Left lung (tissue), 10 donors: Measurements from ENCODE around the gene CTDSP2. TPM values are rescaled to one million over a fixed set of nuclear protein-coding genes. Genes with fewer than 3 reads are reported as not detected.
"Not testable (repeated sequence)": the region's sequence is repeated elsewhere in the genome, so short reads cannot be mapped to it uniquely, and the experiment has no call there.

Experiments
- ATAC-seq: fragments of 200-7000 bp; cut with Tn5 transposase; one replicate; pipeline ENCODE4 v1.9.1; 2020; ENCODE audit warnings: moderate library complexity
- DNase-seq, 4 donors: peaks; one replicate each; pipeline ENCODE4 v3.0.0-alpha.2; 2013 to 2020
- H3K27ac ChIP-seq, 2 donors: fragments of 200-600 bp; sonication (generic) in 1 of 2; one replicate each; pipeline versions ENCODE4 v1.5.0 to v1.8.0; 2020 to 2021
- H3K27me3 ChIP-seq, 2 donors: fragments of 200-600 bp; sonication (generic) in 1 of 2; one replicate each; pipeline versions ENCODE4 v1.5.0 to v1.8.0; 2020 to 2021
- H3K36me3 ChIP-seq, 2 donors: fragments of 200-600 bp; sonication (generic) in 1 of 2; one replicate each; pipeline versions ENCODE4 v1.5.0 to v1.8.0; 2020 to 2021
- H3K4me1 ChIP-seq, 2 donors: fragments of 200-600 bp; one replicate each; pipeline ENCODE4 v1.8.0; 2021
- H3K4me3 ChIP-seq, 2 donors: fragments of 200-600 bp; sonication (generic) in 1 of 2; one replicate each; pipeline versions ENCODE4 v1.5.0 to v1.8.0; 2020 to 2021; ENCODE audit warnings: mild to moderate bottlenecking in 1 of 2
- H3K9me3 ChIP-seq, 2 donors: fragments of 200-600 bp; sonication (generic) in 1 of 2; one replicate each; pipeline versions ENCODE4 v1.5.0 to v1.8.0; 2020 to 2021
- CTCF ChIP-seq, 2 donors: fragments of 200-600 bp; sonication (generic) in 1 of 2; IDR thresholded peaks; one replicate each; pipeline versions ENCODE4 v1.5.0 to v1.8.0; 2021; ENCODE audit warnings: antibody characterized with exemption in 2 of 2
- intact Hi-C, 2 donors: fragments of 100-400 bp; cut with DNase I; formaldehyde crosslinking; loops; one replicate each; pipeline versions ENCODE4 v1.11.2 to v1.14.2; 2022
- polyA plus RNA-seq, 6 donors: library from polyadenylated mRNA; unstranded; fragments of 120-200 nt; gene quantifications; one replicate each; pipeline ENCODE4 v1.2.1, GENCODE V29; 2013; ENCODE audit not compliant: insufficient read length in 6 of 6
- total RNA-seq, 2 donors: library from RNA; stranded (reverse); fragmentation: NEBNext Ultra II Directional; extraction: Animal tissue kit (Norgen Biotek cat#: 25700); gene quantifications; one replicate each; pipeline ENCODE4 v1.2.1, GENCODE V29; 2021
- donor health status: DM: no; HTN: yes; CAD: no.
- donor health status: DM: no; HTN: no; CAD: no.

The CTDSP2 gene
- total and polyA plus RNA-seq, 8 donors: 179 to 321 (median 283) TPM

- ATAC-seq: peak; percentile 53
These were observed 5.7 kb upstream of the CTDSP2 start for GRCh38 chr12:57852200-57852599.

GRCh38 chr12:57851552-57851951, 5.0 kb upstream of the CTDSP2 start:
- Histone ChIP-seq H3K4me1 (peaks cover 8 to 40% of the 10 kb centered on the region in 2 donors), H3K27me3 (peaks cover 0 to 17% of the 10 kb centered on the region in 2 donors), H3K36me3 (no peaks in the 10 kb centered on the region), H3K27ac (no peak overlapping the region), H3K9me3 (no peaks in the 10 kb centered on the region), H3K4me3 (no peak overlapping the region)
- no peak for DNase-seq
- TF ChIP-seq CTCF (IDR thresholded peaks at IDR 0.05): no peak
- intact Hi-C loops: no loop called here
- no peak for ATAC-seq

More at GRCh38 chr12:57852200-57852599, 5.7 kb upstream of the CTDSP2 start:
- Histone ChIP-seq H3K4me3 (peak overlapping the region; percentile 23 to 33), H3K27me3 (peaks cover 0 to 17% of the 10 kb centered on the region in 2 donors), H3K4me1 (peaks cover 8 to 40% of the 10 kb centered on the region in 2 donors), H3K36me3 (no peaks in the 10 kb centered on the region), H3K9me3 (no peaks in the 10 kb centered on the region), H3K27ac (peak overlapping the region in 1 of 2 donors; percentile 39)
- no peak for DNase-seq
- TF ChIP-seq CTCF (IDR thresholded peaks at IDR 0.05): no peak
- intact Hi-C loops: no loop called here

GRCh38 chr12:57850854-57851430, 4.4 kb upstream of the CTDSP2 start:
- no peaks in the 10 kb centered on the region for H3K36me3 ChIP-seq
- peaks cover 0 to 17% of the 10 kb centered on the region in 2 donors for H3K27me3 ChIP-seq
- peaks cover 8 to 40% of the 10 kb centered on the region in 2 donors for H3K4me1 ChIP-seq
- H3K9me3 ChIP-seq: no peaks in the 10 kb centered on the region
- H3K27ac ChIP-seq: no peak overlapping the region
- H3K4me3 ChIP-seq: no peak overlapping the region
- TF ChIP-seq CTCF (IDR thresholded peaks at IDR 0.05): no peak
- intact Hi-C loops: no loop called here
- ATAC-seq: no peak
- DNase-seq: no peak

GRCh38 chr12:57849447-57849846, 2.9 kb upstream of the CTDSP2 start:
- H3K27ac ChIP-seq, H3K36me3 ChIP-seq, H3K4me3 ChIP-seq, DNase-seq, H3K9me3 ChIP-seq, ATAC-seq, intact Hi-C loops: not testable (repeated sequence)
- Histone ChIP-seq H3K27me3 (peaks cover 0 to 17% of the 10 kb centered on the region in 2 donors), H3K4me1 (peaks cover 8 to 37% of the 10 kb centered on the region in 2 donors)

- Histone ChIP-seq H3K27ac (no peak overlapping the region), H3K9me3 (no peaks in the 10 kb centered on the region), H3K4me1 (peaks cover 11 to 37% of the 10 kb centered on the region in 2 donors), H3K36me3 (no peaks in the 10 kb centered on the region), H3K27me3 (peaks cover 0 to 17% of the 10 kb centered on the region in 2 donors), H3K4me3 (no peak overlapping the region)
- DNase-seq (no peak), ATAC-seq (no peak)
- intact Hi-C loops: no loop called here
- no peak for TF ChIP-seq CTCF (IDR thresholded peaks at IDR 0.05)
These were observed 2.5 kb upstream of the CTDSP2 start for GRCh38 chr12:57849035-57849434.

GRCh38 chr12:57848208-57848607, 1.7 kb upstream of the CTDSP2 start:
- Histone ChIP-seq H3K4me3 (no peak overlapping the region), H3K9me3 (no peaks in the 10 kb centered on the region), H3K27ac (no peak overlapping the region), H3K4me1 (peaks cover 19 to 45% of the 10 kb centered on the region in 2 donors), H3K36me3 (no peaks in the 10 kb centered on the region), H3K27me3 (peaks cover 0 to 17% of the 10 kb centered on the region in 2 donors)
- ATAC-seq (no peak), DNase-seq (no peak)
- intact Hi-C loops: no loop called here
- no peak for TF ChIP-seq CTCF (IDR thresholded peaks at IDR 0.05)
